ENCODE data around the gene ACSBG1. TPM values are rescaled to one million over a fixed set of nuclear protein-coding genes. Genes with fewer than 3 reads are reported as not detected.

ACSBG1 gene
- polyA plus RNA-seq, 1 donor from 2014 or later = 0.32 TPM

GRCh38 chr15:78211189-78211921 lies 23.0 kb downstream of the ACSBG1 start:
- Histone ChIP-seq H2AFZ (ENCODE audit: low read depth, low read length) (no peak overlapping the region), H3F3A (ENCODE audit: insufficient read depth, low read length, poor library complexity, severe bottlenecking) (no peaks in the 10 kb centered on the region), H3K4me2 (ENCODE audit: low read length) (no peak overlapping the region), H3K36me3 (ENCODE audit: insufficient read depth, low read length) (no peaks in the 10 kb centered on the region), H3K9me2 (ENCODE audit: insufficient read depth, low read length) (no peaks in the 10 kb centered on the region), H3K4me3 (ENCODE audit: low read length) (no peak overlapping the region), H4K20me1 (ENCODE audit: insufficient read depth) (no peaks in the 10 kb centered on the region), H3K9me3 (ENCODE audit: low read length) (no peaks in the 10 kb centered on the region), H3K27me3 (ENCODE audit: insufficient read depth, low read depth, low read length) (no peaks in the 10 kb centered on the region), H3K79me2 (replicated peaks; ENCODE audit: insufficient read depth, low read length) (no peaks in the 10 kb centered on the region), H3K27ac (ENCODE audit: low read length) (no peak overlapping the region), H3K9ac (ENCODE audit: low read length) (no peak overlapping the region)
- no peak for TF ChIP-seq EP300 (conservative IDR thresholded peaks at IDR 0.05; ENCODE audit: poor library complexity, severe bottlenecking)
- TF ChIP-seq EZH2 (IDR thresholded peaks at IDR 0.05; ENCODE audit: borderline replicate concordance, insufficient read depth, low read length, poor library complexity, severe bottlenecking) = no peak
- TF ChIP-seq RAD21 (conservative IDR thresholded peaks at IDR 0.05) = no peak
- TF ChIP-seq SMC3 (conservative IDR thresholded peaks at IDR 0.05; ENCODE audit: poor library complexity) = no peak
- no peak for TF ChIP-seq CTCF (IDR thresholded peaks at IDR 0.05; ENCODE audit: poor library complexity, severe bottlenecking)
- TF ChIP-seq REST (IDR thresholded peaks at IDR 0.05; ENCODE audit: borderline replicate concordance) = no peak
- no peak for TF ChIP-seq MXI1 (conservative IDR thresholded peaks at IDR 0.05; ENCODE audit: poor library complexity, severe bottlenecking)
- TF ChIP-seq TAF1 (IDR thresholded peaks at IDR 0.05; ENCODE audit: low read depth) = no peak
- no peak for TF ChIP-seq POLR2AphosphoS5 (IDR thresholded peaks at IDR 0.05)

- Histone ChIP-seq H3K4me2 (ENCODE audit: low read length) (no peak overlapping the region), H3K4me3 (ENCODE audit: low read length) (no peak overlapping the region), H3K79me2 (replicated peaks; ENCODE audit: insufficient read depth, low read length) (no peaks in the 10 kb centered on the region), H2AFZ (ENCODE audit: low read depth, low read length) (no peak overlapping the region), H3K27me3 (ENCODE audit: insufficient read depth, low read depth, low read length) (no peaks in the 10 kb centered on the region), H3K9me3 (ENCODE audit: low read length) (no peaks in the 10 kb centered on the region), H3K9me2 (ENCODE audit: insufficient read depth, low read length) (no peaks in the 10 kb centered on the region), H4K20me1 (ENCODE audit: insufficient read depth) (no peaks in the 10 kb centered on the region), H3K27ac (ENCODE audit: low read length) (no peak overlapping the region), H3K9ac (ENCODE audit: low read length) (no peak overlapping the region), H3F3A (ENCODE audit: insufficient read depth, low read length, poor library complexity, severe bottlenecking) (no peaks in the 10 kb centered on the region), H3K36me3 (ENCODE audit: insufficient read depth, low read length) (no peaks in the 10 kb centered on the region)
- TF ChIP-seq REST (IDR thresholded peaks at IDR 0.05; ENCODE audit: borderline replicate concordance) (no peak), EP300 (conservative IDR thresholded peaks at IDR 0.05; ENCODE audit: poor library complexity, severe bottlenecking) (no peak), EZH2 (IDR thresholded peaks at IDR 0.05; ENCODE audit: borderline replicate concordance, insufficient read depth, low read length, poor library complexity, severe bottlenecking) (no peak), CTCF (IDR thresholded peaks at IDR 0.05; ENCODE audit: poor library complexity, severe bottlenecking) (no peak), RAD21 (conservative IDR thresholded peaks at IDR 0.05) (no peak)
These were observed 24.0 kb downstream of the ACSBG1 start for GRCh38 chr15:78210349-78210717.
